ENCODE results near the gene KCNC2. TPM values are rescaled to one million over a fixed set of nuclear protein-coding genes. Genes with fewer than 3 reads are reported as not detected.

The KCNC2 gene
- polyA plus RNA-seq, 3 donors, result not detected

DNA sequence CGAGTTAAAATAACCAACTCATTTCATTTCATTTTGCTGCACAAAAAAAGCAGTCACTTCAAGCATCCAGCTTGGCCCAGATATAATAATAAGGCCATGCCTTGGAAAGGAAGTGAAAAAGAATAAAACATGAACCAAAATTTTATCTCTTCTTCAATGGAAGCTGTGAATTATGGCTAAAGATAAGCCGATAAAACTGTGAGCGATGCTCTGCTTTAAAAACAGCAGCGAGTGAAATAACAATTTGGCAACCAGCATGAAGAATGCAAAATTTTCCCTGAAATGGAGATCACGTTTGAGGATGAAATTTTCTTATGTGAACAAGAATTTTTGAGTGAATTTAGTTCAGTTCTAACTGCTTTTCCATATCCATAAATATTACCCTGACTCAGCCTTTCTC, 70.4 kb downstream of the KCNC2 start:
- H3K4me2 ChIP-seq (replicated peaks; ENCODE audit: extremely low read depth, low read length, poor library complexity, severe bottlenecking), result no peak overlapping the region
- H3K4me1 ChIP-seq (ENCODE audit: control insufficient read depth in 1 of 2, insufficient read depth in 2 of 2, low read length in 2 of 2), result no peaks in the 10 kb centered on the region
- H3K27ac ChIP-seq (ENCODE audit: low read depth in 1 of 2, low read length in 2 of 2), result no peak overlapping the region
- H3K4me3 ChIP-seq (replicated peaks in 1 of 3; ENCODE audit: low read depth in 2 of 3, low read length in 3 of 3), result no peak overlapping the region
- no peaks in the 10 kb centered on the region for H3K27me3 ChIP-seq (ENCODE audit: control insufficient read depth in 2 of 2, insufficient read depth in 2 of 2, low read length in 2 of 2)
- H2AFZ ChIP-seq (ENCODE audit: insufficient read depth, low read depth, low read length, poor library complexity, severe bottlenecking), result no peak overlapping the region
- no peaks in the 10 kb centered on the region for H3K27me3 Mint-ChIP-seq (ENCODE audit: low read depth in 3 of 3)
- no peaks in the 10 kb centered on the region for H3K4me1 Mint-ChIP-seq
- no peak overlapping the region for H3K9ac ChIP-seq (ENCODE audit: insufficient read depth, low read length, poor library complexity, severe bottlenecking)
- TF ChIP-seq, protein P1, sequence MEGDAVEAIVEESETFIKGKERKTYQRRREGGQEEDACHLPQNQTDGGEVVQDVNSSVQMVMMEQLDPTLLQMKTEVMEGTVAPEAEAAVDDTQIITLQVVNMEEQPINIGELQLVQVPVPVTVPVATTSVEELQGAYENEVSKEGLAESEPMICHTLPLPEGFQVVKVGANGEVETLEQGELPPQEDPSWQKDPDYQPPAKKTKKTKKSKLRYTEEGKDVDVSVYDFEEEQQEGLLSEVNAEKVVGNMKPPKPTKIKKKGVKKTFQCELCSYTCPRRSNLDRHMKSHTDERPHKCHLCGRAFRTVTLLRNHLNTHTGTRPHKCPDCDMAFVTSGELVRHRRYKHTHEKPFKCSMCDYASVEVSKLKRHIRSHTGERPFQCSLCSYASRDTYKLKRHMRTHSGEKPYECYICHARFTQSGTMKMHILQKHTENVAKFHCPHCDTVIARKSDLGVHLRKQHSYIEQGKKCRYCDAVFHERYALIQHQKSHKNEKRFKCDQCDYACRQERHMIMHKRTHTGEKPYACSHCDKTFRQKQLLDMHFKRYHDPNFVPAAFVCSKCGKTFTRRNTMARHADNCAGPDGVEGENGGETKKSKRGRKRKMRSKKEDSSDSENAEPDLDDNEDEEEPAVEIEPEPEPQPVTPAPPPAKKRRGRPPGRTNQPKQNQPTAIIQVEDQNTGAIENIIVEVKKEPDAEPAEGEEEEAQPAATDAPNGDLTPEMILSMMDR (IDR thresholded peaks at IDR 0.05), result no peak
- no peak overlapping the region for H3K27ac Mint-ChIP-seq
- H3K36me3 Mint-ChIP-seq, result no peaks in the 10 kb centered on the region
- no peaks in the 10 kb centered on the region for H3K9me3 Mint-ChIP-seq
- H4K20me1 ChIP-seq (ENCODE audit: insufficient read depth, low read length), result no peaks in the 10 kb centered on the region
- no peak for DNase-seq
- H3K36me3 ChIP-seq (replicated peaks in 1 of 2; ENCODE audit: control insufficient read depth in 1 of 2, insufficient read depth in 2 of 2, low read length in 2 of 2), result no peaks in the 10 kb centered on the region
- H3K79me2 ChIP-seq (ENCODE audit: insufficient read depth, low read length), result no peaks in the 10 kb centered on the region
- H3K9me3 ChIP-seq (replicated peaks in 1 of 2; ENCODE audit: control insufficient read depth in 1 of 2, insufficient read depth in 1 of 2, low read length in 2 of 2), result no peaks in the 10 kb centered on the region
- intact Hi-C loops (cut with micrococcal nuclease), result no loop called here
- WGBS (ENCODE audit: insufficient coverage), result 100% methylated on average over 3 of the region's 5 CpGs
- H3K4me3 Mint-ChIP-seq, result no peak overlapping the region

DNA sequence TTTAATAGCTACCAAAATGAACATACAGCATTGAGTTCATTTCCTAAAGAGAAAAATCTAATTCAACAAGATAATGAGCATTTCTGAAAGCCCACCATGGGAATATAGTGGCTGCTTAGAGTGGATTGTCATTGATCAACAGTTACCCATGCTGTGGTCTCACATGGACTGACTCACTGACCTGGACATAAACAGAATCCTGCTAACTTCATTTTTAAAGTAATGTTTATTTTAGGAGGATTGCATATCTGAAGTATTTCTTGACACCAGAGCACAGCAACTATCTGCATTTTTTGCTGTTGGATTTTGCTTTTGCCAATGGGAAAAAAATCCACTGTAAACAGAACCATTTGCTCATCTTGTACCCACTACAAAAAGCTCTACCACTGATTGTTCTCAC, 71.7 kb downstream of the KCNC2 start:
- H3K27ac ChIP-seq (ENCODE audit: low read depth in 1 of 2, low read length in 2 of 2), result no peak overlapping the region
- H3K9ac ChIP-seq (ENCODE audit: insufficient read depth, low read length, poor library complexity, severe bottlenecking), result no peak overlapping the region
- no peaks in the 10 kb centered on the region for H3K27me3 ChIP-seq (ENCODE audit: control insufficient read depth in 2 of 2, insufficient read depth in 2 of 2, low read length in 2 of 2)
- TF ChIP-seq, protein P1 (IDR thresholded peaks at IDR 0.05), result no peak
- H3K36me3 Mint-ChIP-seq, result no peaks in the 10 kb centered on the region
- H3K4me3 Mint-ChIP-seq, result no peak overlapping the region
- no peak overlapping the region for H3K4me2 ChIP-seq (replicated peaks; ENCODE audit: extremely low read depth, low read length, poor library complexity, severe bottlenecking)
- no peak overlapping the region for H3K4me3 ChIP-seq (replicated peaks in 1 of 3; ENCODE audit: low read depth in 2 of 3, low read length in 3 of 3)
- no peaks in the 10 kb centered on the region for H3K4me1 ChIP-seq (ENCODE audit: control insufficient read depth in 1 of 2, insufficient read depth in 2 of 2, low read length in 2 of 2)
- no peaks in the 10 kb centered on the region for H3K36me3 ChIP-seq (replicated peaks in 1 of 2; ENCODE audit: control insufficient read depth in 1 of 2, insufficient read depth in 2 of 2, low read length in 2 of 2)
- no peak for DNase-seq
- intact Hi-C loops (cut with micrococcal nuclease), result no loop called here
- H3K79me2 ChIP-seq (ENCODE audit: insufficient read depth, low read length), result no peaks in the 10 kb centered on the region
- H2AFZ ChIP-seq (ENCODE audit: insufficient read depth, low read depth, low read length, poor library complexity, severe bottlenecking), result no peak overlapping the region
- no peak overlapping the region for H3K27ac Mint-ChIP-seq
- H3K4me1 Mint-ChIP-seq, result no peaks in the 10 kb centered on the region
- H3K9me3 Mint-ChIP-seq, result no peaks in the 10 kb centered on the region
- H4K20me1 ChIP-seq (ENCODE audit: insufficient read depth, low read length), result no peaks in the 10 kb centered on the region
- no peaks in the 10 kb centered on the region for H3K27me3 Mint-ChIP-seq (ENCODE audit: low read depth in 3 of 3)
- no peaks in the 10 kb centered on the region for H3K9me3 ChIP-seq (replicated peaks in 1 of 2; ENCODE audit: control insufficient read depth in 1 of 2, insufficient read depth in 1 of 2, low read length in 2 of 2)

Data from CD14-positive monocyte (primary cell).